Neural cell (in vitro differentiated cells): ENCODE measurements around the gene RALGDS. TPM values are rescaled to one million over a fixed set of nuclear protein-coding genes. Genes with fewer than 3 reads are reported as not detected.

Experiments used
- H2AFZ ChIP-seq: fragments of 200-600, 300-800 bp; sonication (generic), shearing (Covaris generic); 2 replicates; pipeline ENCODE4 v1.6.0; 2014; ENCODE audit warnings: low read depth, mild to moderate bottlenecking, antibody characterized with exemption, low read length, moderate library complexity
- H3F3A ChIP-seq: fragments of 200-600 bp; shearing (Covaris generic); 2 replicates; pipeline ENCODE4 v1.6.1; 2016; ENCODE audit warnings: mild to moderate bottlenecking, moderate library complexity, mixed read lengths, antibody characterized with exemption, low read length; ENCODE audit not compliant: insufficient read depth, poor library complexity, severe bottlenecking
- H3K27ac ChIP-seq: fragments of 200-600, 300-800 bp; sonication (generic), shearing (Covaris generic); 2 replicates; pipeline ENCODE4 v1.5.1; 2014; ENCODE audit warnings: mild to moderate bottlenecking, low read length, moderate library complexity
- H3K27me3 ChIP-seq: fragments of 300-800, 200-600 bp; sonication (generic), shearing (Covaris generic); 2 replicates; pipeline ENCODE4 v1.6.0; 2014; ENCODE audit warnings: mild to moderate bottlenecking, low read depth, low read length, moderate library complexity; ENCODE audit not compliant: insufficient read depth
- H3K36me3 ChIP-seq: fragments of 300-800, 200-600 bp; sonication (generic), shearing (Covaris generic); 2 replicates; pipeline ENCODE4 v1.5.1; 2014; ENCODE audit warnings: mild to moderate bottlenecking, antibody characterized with exemption, low read length, moderate library complexity; ENCODE audit not compliant: insufficient read depth
- H3K4me2 ChIP-seq: fragments of 300-800, 200-600 bp; sonication (generic), shearing (Covaris generic); 2 replicates; pipeline ENCODE4 v1.6.0; 2014; ENCODE audit warnings: mild to moderate bottlenecking, low read length
- H3K4me3 ChIP-seq: fragments of 300-800, 200-600 bp; sonication (generic), shearing (Covaris generic); 2 replicates; pipeline ENCODE4 v1.5.1; 2014; ENCODE audit warnings: mild to moderate bottlenecking, low read length, moderate library complexity
- H3K79me2 ChIP-seq: fragments of 200-600 bp; shearing (Covaris generic); replicated peaks from 2 replicates; pipeline ENCODE4 v1.6.0; 2014; ENCODE audit warnings: mild to moderate bottlenecking, low read length, moderate library complexity; ENCODE audit not compliant: insufficient read depth
- H3K9ac ChIP-seq: fragments of 300-800, 200-600 bp; sonication (generic), shearing (Covaris generic); 2 replicates; pipeline ENCODE4 v1.6.1; 2016; ENCODE audit warnings: mild to moderate bottlenecking, low read length, mixed read lengths
- H3K9me2 ChIP-seq: fragments of 200-600 bp; shearing (Covaris generic); 2 replicates; pipeline ENCODE4 v1.6.1; 2016; ENCODE audit warnings: mild to moderate bottlenecking, low read length, mixed read lengths; ENCODE audit not compliant: insufficient read depth
- H3K9me3 ChIP-seq: fragments of 200-600, 300-800 bp; sonication (generic), shearing (Covaris generic); 2 replicates; pipeline ENCODE4 v1.6.1; 2016; ENCODE audit warnings: mild to moderate bottlenecking, mixed run types, low read length, moderate library complexity, mixed read lengths
- H4K20me1 ChIP-seq: fragments of 200-600 bp; shearing (Covaris generic); 2 replicates; pipeline ENCODE4 v1.6.1; 2016; ENCODE audit warnings: mild to moderate bottlenecking, mixed run types; ENCODE audit not compliant: insufficient read depth
- EP300 ChIP-seq: fragments of 450-650 bp; conservative IDR thresholded peaks from 2 replicates; pipeline ENCODE4 v1.6.1; 2014; ENCODE audit warnings: antibody characterized with exemption, mild to moderate bottlenecking, moderate library complexity; ENCODE audit not compliant: poor library complexity, severe bottlenecking
- EZH2 ChIP-seq: fragments of 200-600, 300-800 bp; shearing (Covaris generic), sonication (generic); IDR thresholded peaks from 2 replicates; pipeline ENCODE4 v1.6.1; 2014; ENCODE audit warnings: antibody characterized with exemption, low read length, borderline replicate concordance, mild to moderate bottlenecking; ENCODE audit not compliant: insufficient read depth, poor library complexity, severe bottlenecking
- MXI1 ChIP-seq: fragments of 450-650 bp; conservative IDR thresholded peaks from 2 replicates; pipeline ENCODE4 v1.6.1; 2014; ENCODE audit warnings: antibody characterized with exemption, mild to moderate bottlenecking; ENCODE audit not compliant: poor library complexity, severe bottlenecking
- POLR2AphosphoS5 ChIP-seq: IDR thresholded peaks from 2 replicates; pipeline ENCODE4 v1.6.1; 2012
- RAD21 ChIP-seq: fragments of 450-650 bp; conservative IDR thresholded peaks from 2 replicates; pipeline ENCODE4 v1.6.1; 2014; ENCODE audit warnings: antibody characterized with exemption, mild to moderate bottlenecking, moderate library complexity
- SMC3 ChIP-seq: fragments of 450-650 bp; conservative IDR thresholded peaks from 2 replicates; pipeline ENCODE4 v1.6.1; 2014; ENCODE audit warnings: antibody characterized with exemption, mild to moderate bottlenecking, moderate library complexity; ENCODE audit not compliant: poor library complexity
- TAF1 ChIP-seq: IDR thresholded peaks from 2 replicates; pipeline ENCODE4 v1.6.1; 2012; ENCODE audit warnings: low read depth
- polyA plus RNA-seq: library from polyadenylated mRNA; depleted of rRNA; stranded (reverse); fragments of >200 nt; gene quantifications from 2 replicates; pipeline ENCODE4 v1.2.3, GENCODE V29; 2014
- TF ChIP-seq, protein P1 (sequence below): fragments of 450-650 bp; IDR thresholded peaks from 2 replicates; pipeline ENCODE4 v1.5.1; 2014; ENCODE audit warnings: antibody characterized with exemption, mild to moderate bottlenecking, moderate library complexity; ENCODE audit not compliant: poor library complexity, severe bottlenecking
- TF ChIP-seq, protein P2 (sequence below): IDR thresholded peaks from 2 replicates; pipeline ENCODE4 v1.6.1; 2012; ENCODE audit warnings: borderline replicate concordance

RALGDS gene
- polyA plus RNA-seq, 1 donor from 2014 or later, result 174 TPM

DNA sequence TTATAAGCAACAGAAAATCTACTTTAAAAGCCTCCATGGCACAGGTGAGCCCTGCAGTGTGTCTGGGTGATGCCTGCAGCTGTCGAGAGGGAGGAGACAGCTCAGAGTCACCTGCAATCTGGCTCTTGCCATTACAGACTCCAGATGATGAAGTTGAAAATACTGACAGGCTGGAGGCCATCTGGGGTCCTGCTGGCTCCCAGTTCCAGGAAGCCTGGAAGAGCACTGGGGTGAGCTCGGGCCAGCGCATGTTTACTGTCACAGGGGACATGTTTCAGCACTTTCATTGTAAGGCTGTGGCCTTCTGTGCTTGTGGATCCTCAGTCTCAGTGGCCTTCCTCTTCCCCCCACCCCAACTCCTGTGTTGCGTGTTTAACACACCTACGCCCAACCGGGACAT lies 30.9 kb downstream of the RALGDS start:
- TF ChIP-seq TAF1 (no peak), POLR2AphosphoS5 (no peak), RAD21 (no peak), EZH2 (no peak), EP300 (no peak), MXI1 (no peak), SMC3 (no peak)
- TF ChIP-seq, protein P1, sequence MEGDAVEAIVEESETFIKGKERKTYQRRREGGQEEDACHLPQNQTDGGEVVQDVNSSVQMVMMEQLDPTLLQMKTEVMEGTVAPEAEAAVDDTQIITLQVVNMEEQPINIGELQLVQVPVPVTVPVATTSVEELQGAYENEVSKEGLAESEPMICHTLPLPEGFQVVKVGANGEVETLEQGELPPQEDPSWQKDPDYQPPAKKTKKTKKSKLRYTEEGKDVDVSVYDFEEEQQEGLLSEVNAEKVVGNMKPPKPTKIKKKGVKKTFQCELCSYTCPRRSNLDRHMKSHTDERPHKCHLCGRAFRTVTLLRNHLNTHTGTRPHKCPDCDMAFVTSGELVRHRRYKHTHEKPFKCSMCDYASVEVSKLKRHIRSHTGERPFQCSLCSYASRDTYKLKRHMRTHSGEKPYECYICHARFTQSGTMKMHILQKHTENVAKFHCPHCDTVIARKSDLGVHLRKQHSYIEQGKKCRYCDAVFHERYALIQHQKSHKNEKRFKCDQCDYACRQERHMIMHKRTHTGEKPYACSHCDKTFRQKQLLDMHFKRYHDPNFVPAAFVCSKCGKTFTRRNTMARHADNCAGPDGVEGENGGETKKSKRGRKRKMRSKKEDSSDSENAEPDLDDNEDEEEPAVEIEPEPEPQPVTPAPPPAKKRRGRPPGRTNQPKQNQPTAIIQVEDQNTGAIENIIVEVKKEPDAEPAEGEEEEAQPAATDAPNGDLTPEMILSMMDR, result no peak
- TF ChIP-seq, protein P2, sequence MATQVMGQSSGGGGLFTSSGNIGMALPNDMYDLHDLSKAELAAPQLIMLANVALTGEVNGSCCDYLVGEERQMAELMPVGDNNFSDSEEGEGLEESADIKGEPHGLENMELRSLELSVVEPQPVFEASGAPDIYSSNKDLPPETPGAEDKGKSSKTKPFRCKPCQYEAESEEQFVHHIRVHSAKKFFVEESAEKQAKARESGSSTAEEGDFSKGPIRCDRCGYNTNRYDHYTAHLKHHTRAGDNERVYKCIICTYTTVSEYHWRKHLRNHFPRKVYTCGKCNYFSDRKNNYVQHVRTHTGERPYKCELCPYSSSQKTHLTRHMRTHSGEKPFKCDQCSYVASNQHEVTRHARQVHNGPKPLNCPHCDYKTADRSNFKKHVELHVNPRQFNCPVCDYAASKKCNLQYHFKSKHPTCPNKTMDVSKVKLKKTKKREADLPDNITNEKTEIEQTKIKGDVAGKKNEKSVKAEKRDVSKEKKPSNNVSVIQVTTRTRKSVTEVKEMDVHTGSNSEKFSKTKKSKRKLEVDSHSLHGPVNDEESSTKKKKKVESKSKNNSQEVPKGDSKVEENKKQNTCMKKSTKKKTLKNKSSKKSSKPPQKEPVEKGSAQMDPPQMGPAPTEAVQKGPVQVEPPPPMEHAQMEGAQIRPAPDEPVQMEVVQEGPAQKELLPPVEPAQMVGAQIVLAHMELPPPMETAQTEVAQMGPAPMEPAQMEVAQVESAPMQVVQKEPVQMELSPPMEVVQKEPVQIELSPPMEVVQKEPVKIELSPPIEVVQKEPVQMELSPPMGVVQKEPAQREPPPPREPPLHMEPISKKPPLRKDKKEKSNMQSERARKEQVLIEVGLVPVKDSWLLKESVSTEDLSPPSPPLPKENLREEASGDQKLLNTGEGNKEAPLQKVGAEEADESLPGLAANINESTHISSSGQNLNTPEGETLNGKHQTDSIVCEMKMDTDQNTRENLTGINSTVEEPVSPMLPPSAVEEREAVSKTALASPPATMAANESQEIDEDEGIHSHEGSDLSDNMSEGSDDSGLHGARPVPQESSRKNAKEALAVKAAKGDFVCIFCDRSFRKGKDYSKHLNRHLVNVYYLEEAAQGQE, result no peak
- no peaks in the 10 kb centered on the region for H3F3A ChIP-seq
- no peaks in the 10 kb centered on the region for H3K79me2 ChIP-seq
- H3K9me2 ChIP-seq, result no peaks in the 10 kb centered on the region
- H3K36me3 ChIP-seq, result peaks cover 3% of the 10 kb centered on the region
- H3K9me3 ChIP-seq, result no peaks in the 10 kb centered on the region
- H3K4me3 ChIP-seq, result no peak overlapping the region
- H3K4me2 ChIP-seq, result no peak overlapping the region
- no peaks in the 10 kb centered on the region for H4K20me1 ChIP-seq
- no peak overlapping the region for H3K27ac ChIP-seq
- no peaks in the 10 kb centered on the region for H3K27me3 ChIP-seq
- H2AFZ ChIP-seq, result no peak overlapping the region
- H3K9ac ChIP-seq, result no peak overlapping the region

- no peak overlapping the region for H3K4me3 ChIP-seq
- no peaks in the 10 kb centered on the region for H4K20me1 ChIP-seq
- no peak overlapping the region for H2AFZ ChIP-seq
- H3K36me3 ChIP-seq, result no peaks in the 10 kb centered on the region
- no peaks in the 10 kb centered on the region for H3K79me2 ChIP-seq
- no peaks in the 10 kb centered on the region for H3K27me3 ChIP-seq
- no peak overlapping the region for H3K9ac ChIP-seq
- no peak overlapping the region for H3K27ac ChIP-seq
- H3K9me2 ChIP-seq, result no peaks in the 10 kb centered on the region
- H3K4me2 ChIP-seq, result no peak overlapping the region
- no peaks in the 10 kb centered on the region for H3F3A ChIP-seq
- TF ChIP-seq, protein P1, result no peak
- TF ChIP-seq SMC3 (no peak), TAF1 (no peak), EZH2 (no peak), POLR2AphosphoS5 (no peak), EP300 (no peak), RAD21 (no peak), MXI1 (no peak)
- TF ChIP-seq, protein P2, result no peak
- no peaks in the 10 kb centered on the region for H3K9me3 ChIP-seq
These were observed 31.8 kb downstream of the RALGDS start for GRCh38 chr9:133089271-133089671.
